Upper lobe of right lung (tissue), 1 donor: ENCODE data around the gene SORL1. TPM values are rescaled to one million over a fixed set of nuclear protein-coding genes. Genes with fewer than 3 reads are reported as not detected.

ENCODE experiments used
- ATAC-seq: fragments of 200-7000 bp; cut with Tn5 transposase; one replicate; pipeline ENCODE4 v1.9.1; 2020; ENCODE audit warnings: mild to moderate bottlenecking, moderate library complexity
- DNase-seq: peaks from one replicate; pipeline ENCODE4 v3.0.0-alpha.2; 2020
- H3K27ac ChIP-seq: fragments of 200-600 bp; one replicate; pipeline ENCODE4 v1.8.0; 2022
- H3K27me3 ChIP-seq: fragments of 200-600 bp; one replicate; pipeline ENCODE4 v1.8.0; 2022; ENCODE audit warnings: mild to moderate bottlenecking
- H3K36me3 ChIP-seq: fragments of 200-600 bp; one replicate; pipeline ENCODE4 v1.8.0; 2022
- H3K4me1 ChIP-seq: fragments of 200-600 bp; one replicate; pipeline ENCODE4 v1.8.0; 2022
- H3K4me3 ChIP-seq: fragments of 200-600 bp; one replicate; pipeline ENCODE4 v1.8.0; 2022; ENCODE audit warnings: mild to moderate bottlenecking
- H3K9me3 ChIP-seq: fragments of 200-600 bp; one replicate; pipeline ENCODE4 v1.8.0; 2022
- CTCF ChIP-seq: fragments of 200-600 bp; IDR thresholded peaks from one replicate; pipeline ENCODE4 v1.8.0; 2022; ENCODE audit warnings: antibody characterized with exemption
- intact Hi-C: fragments of 100-400 bp; cut with DNase I; formaldehyde crosslinking; loops from one replicate; pipeline ENCODE4 v1.11.0; 2022
- total RNA-seq: library from RNA; stranded (reverse); fragmentation: NEBNext Ultra II Directional; extraction: Animal tissue kit (Norgen Biotek cat#: 25700); gene quantifications from one replicate; pipeline ENCODE4 v1.2.1, GENCODE V29; 2021
- donor health status: DM: no; HTN: yes; CAD: no; lungs with severe emphysema.

The SORL1 gene
- total RNA-seq, 1 donor from 2014 or later: 48.3 TPM

- intact Hi-C loops: loop anchor here (5.0 kb wide), 1 partner anchor 127 kb away; no protein-coding TSS in a partner anchor
- H3K36me3 ChIP-seq: no peaks in the 10 kb centered on the region
- no peak for ATAC-seq
- DNase-seq: no peak
- no peak overlapping the region for H3K4me3 ChIP-seq
- H3K9me3 ChIP-seq: no peaks in the 10 kb centered on the region
- peaks cover 13% of the 10 kb centered on the region for H3K4me1 ChIP-seq
- TF ChIP-seq CTCF: no peak
- no peaks in the 10 kb centered on the region for H3K27me3 ChIP-seq
- H3K27ac ChIP-seq: peak overlapping the region; percentile 7
These were observed 2.5 kb upstream of the SORL1 start for GRCh38 chr11:121449626-121450025.

GRCh38 chr11:121450401-121450800 is 1.7 kb upstream of the SORL1 start:
- no peak overlapping the region for H3K4me3 ChIP-seq
- no peak for DNase-seq
- peak overlapping the region; percentile 7 for H3K27ac ChIP-seq
- H3K27me3 ChIP-seq: no peaks in the 10 kb centered on the region
- H3K4me1 ChIP-seq: peaks cover 13% of the 10 kb centered on the region
- H3K9me3 ChIP-seq: no peaks in the 10 kb centered on the region
- no peaks in the 10 kb centered on the region for H3K36me3 ChIP-seq
- TF ChIP-seq CTCF: no peak
- intact Hi-C loops: no loop called here
- ATAC-seq: no peak

- intact Hi-C loops: no loop called here
- DNase-seq (no peak), ATAC-seq (no peak)
- Histone ChIP-seq H3K36me3 (no peaks in the 10 kb centered on the region), H3K27ac (peak overlapping the region; percentile 68), H3K4me3 (peak overlapping the region; percentile 73), H3K4me1 (peaks cover 18% of the 10 kb centered on the region), H3K9me3 (no peaks in the 10 kb centered on the region), H3K27me3 (no peaks in the 10 kb centered on the region)
- TF ChIP-seq CTCF: no peak
These were observed 732 bp upstream of the SORL1 start for GRCh38 chr11:121451178-121451985.

- TF ChIP-seq CTCF: no peak
- intact Hi-C loops: no loop called here
- Histone ChIP-seq H3K9me3 (no peaks in the 10 kb centered on the region), H3K27me3 (no peaks in the 10 kb centered on the region), H3K36me3 (no peaks in the 10 kb centered on the region), H3K4me1 (peaks cover 24% of the 10 kb centered on the region), H3K4me3 (peak within 1 kb of the TSS; percentile 73), H3K27ac (peak within 1 kb of the TSS; percentile 69)
- no peak for ATAC-seq
- DNase-seq: no peak
These were observed 566 bp downstream of the SORL1 start, which contains the start of gene SORL1-AS1 for GRCh38 chr11:121452609-121453150. SORL1-AS1 (minus strand) TSS chr11:121452967.

GRCh38 chr11:121453589-121454299 is 1.6 kb downstream of the SORL1 start:
- no peak for TF ChIP-seq CTCF
- intact Hi-C loops: no loop called here
- Histone ChIP-seq H3K4me1 (peaks cover 24% of the 10 kb centered on the region), H3K36me3 (no peaks in the 10 kb centered on the region), H3K27me3 (no peaks in the 10 kb centered on the region), H3K9me3 (no peaks in the 10 kb centered on the region), H3K27ac (no peak overlapping the region), H3K4me3 (peak overlapping the region; percentile 73)
- ATAC-seq (no peak), DNase-seq (no peak)
